Loucy (cell line): ENCODE data around the gene LILRB3.
"Not testable (repeated sequence)": the region's sequence is repeated elsewhere in the genome, so short reads cannot be mapped to it uniquely, and the experiment has no call there.

ENCODE experiments used
- H2AFZ ChIP-seq: fragments of 200-600 bp; sonication (generic); 2 replicates; pipeline ENCODE4 v1.6.0; 2016; ENCODE audit warnings: antibody characterized with exemption, mild to moderate bottlenecking, low read length, moderate library complexity
- H3F3A ChIP-seq: fragments of 200-600 bp; 2 replicates; pipeline ENCODE4 v1.6.0; 2016; ENCODE audit warnings: antibody characterized with exemption, low read depth, mild to moderate bottlenecking
- H3K27me3 ChIP-seq: fragments of 200-600 bp; sonication (generic); 2 replicates; pipeline ENCODE4 v1.6.1; 2014; ENCODE audit warnings: low read length, mild to moderate bottlenecking; ENCODE audit not compliant: insufficient read depth, poor library complexity, severe bottlenecking
- H3K36me3 ChIP-seq: fragments of 200-600 bp; sonication (generic); 2 replicates; pipeline ENCODE4 v1.6.1; 2016; ENCODE audit warnings: low read length; ENCODE audit not compliant: insufficient read depth
- H3K4me1 ChIP-seq: fragments of 200-600 bp; sonication (generic); 2 replicates; pipeline ENCODE4 v1.5.1; 2014; ENCODE audit warnings: low read length, mild to moderate bottlenecking; ENCODE audit not compliant: insufficient read depth, poor library complexity, severe bottlenecking
- H3K4me2 ChIP-seq: fragments of 200-600 bp; sonication (generic); 2 replicates; pipeline ENCODE4 v1.6.0; 2014; ENCODE audit warnings: antibody characterized with exemption, low read length, low read depth, mild to moderate bottlenecking; ENCODE audit not compliant: poor library complexity, severe bottlenecking
- H3K4me3 ChIP-seq: fragments of 200-600 bp; sonication (generic); 2 replicates; pipeline ENCODE4 v1.5.1; 2014; ENCODE audit warnings: low read length, mild to moderate bottlenecking, mixed read lengths; ENCODE audit not compliant: poor library complexity, severe bottlenecking
- H3K79me2 ChIP-seq: fragments of 200-600 bp; sonication (generic); 2 replicates; pipeline ENCODE4 v1.6.1; 2014; ENCODE audit warnings: low read length; ENCODE audit not compliant: insufficient read depth
- H3K9ac ChIP-seq: fragments of 200-600 bp; sonication (generic); 2 replicates; pipeline ENCODE4 v1.6.0; 2014; ENCODE audit warnings: mild to moderate bottlenecking, low read depth, low read length, moderate library complexity; ENCODE audit not compliant: poor library complexity, severe bottlenecking
- H3K9me2 ChIP-seq: fragments of 200-600 bp; sonication (generic); replicated peaks from 2 replicates; pipeline ENCODE4 v1.6.1; 2016; ENCODE audit warnings: low read depth, low read length, mixed read lengths
- H3K9me3 ChIP-seq: fragments of 200-600 bp; sonication (generic); 2 replicates; pipeline ENCODE4 v1.6.1; 2014; ENCODE audit warnings: mild to moderate bottlenecking, antibody characterized with exemption, low read length, low read depth; ENCODE audit not compliant: insufficient read depth
- H4K20me1 ChIP-seq: fragments of 200-600 bp; sonication (generic); 2 replicates; pipeline ENCODE4 v1.6.0; 2014; ENCODE audit warnings: antibody characterized with exemption, low read length, mild to moderate bottlenecking; ENCODE audit not compliant: insufficient read depth, poor library complexity, severe bottlenecking
- CTCF ChIP-seq: fragments of 200-600 bp; sonication (generic); conservative IDR thresholded peaks from 2 replicates; pipeline ENCODE4 v1.5.1; 2014; ENCODE audit warnings: mild to moderate bottlenecking, antibody characterized with exemption, low read length
- EZH2phosphoT487 ChIP-seq: fragments of 200-600 bp; IDR thresholded peaks from 2 replicates; pipeline ENCODE4 v1.6.1; 2018; ENCODE audit warnings: antibody characterized with exemption, mild to moderate bottlenecking, moderate library complexity, borderline replicate concordance

The LILRB3 gene

GRCh38 chr19:54197121-54197520 is 25.7 kb downstream of the LILRB3 start:
- peaks cover 15% of the 10 kb centered on the region for H3K4me1 ChIP-seq
- H3K9ac ChIP-seq: no peak overlapping the region
- TF ChIP-seq CTCF (no peak), EZH2phosphoT487 (no peak)
- no peaks in the 10 kb centered on the region for H3K9me2 ChIP-seq
- H3K4me2 ChIP-seq: no peak overlapping the region
- H3K4me3 ChIP-seq: no peak overlapping the region
- H3K27me3 ChIP-seq: no peaks in the 10 kb centered on the region
- no peaks in the 10 kb centered on the region; the same call in 1 of the 2 replicates for H3F3A ChIP-seq
- H3K36me3 ChIP-seq: peaks cover 18% of the 10 kb centered on the region; the same call in 1 of the 2 replicates
- H3K9me3 ChIP-seq: no peaks in the 10 kb centered on the region
- peaks cover 17% of the 10 kb centered on the region for H4K20me1 ChIP-seq
- peaks cover 30% of the 10 kb centered on the region for H3K79me2 ChIP-seq
- no peak overlapping the region for H2AFZ ChIP-seq

GRCh38 chr19:54196536-54196935 is 26.3 kb downstream of the LILRB3 start:
- Histone ChIP-seq H3K4me2 (no peak overlapping the region), H3K9me2 (no peaks in the 10 kb centered on the region), H3K36me3 (peaks cover 12% of the 10 kb centered on the region; the same call in 1 of the 2 replicates), H3F3A (no peaks in the 10 kb centered on the region; the same call in 1 of the 2 replicates), H3K79me2 (peaks cover 29% of the 10 kb centered on the region), H3K27me3 (no peaks in the 10 kb centered on the region), H3K4me1 (peaks cover 15% of the 10 kb centered on the region), H3K9me3 (no peaks in the 10 kb centered on the region), H3K9ac (no peak overlapping the region), H4K20me1 (peaks cover 17% of the 10 kb centered on the region), H3K4me3 (no peak overlapping the region), H2AFZ (no peak overlapping the region)
- TF ChIP-seq EZH2phosphoT487: no peak
- no peak for TF ChIP-seq CTCF

- H3K9me3 ChIP-seq, H3K4me2 ChIP-seq, H3K36me3 ChIP-seq, H2AFZ ChIP-seq, H3K4me3 ChIP-seq, H3K27me3 ChIP-seq, H3K9me2 ChIP-seq, H3K9ac ChIP-seq, H3F3A ChIP-seq: not testable (repeated sequence)
- Histone ChIP-seq H3K79me2 (peaks cover 21% of the 10 kb centered on the region), H4K20me1 (peaks cover 15% of the 10 kb centered on the region), H3K4me1 (peaks cover 13% of the 10 kb centered on the region)
Measured at GRCh38 chr19:54194463-54194862, 28.3 kb downstream of the LILRB3 start.

- Histone ChIP-seq H3K27me3 (no peaks in the 10 kb centered on the region), H3K36me3 (peaks cover 10% of the 10 kb centered on the region; the same call in 1 of the 2 replicates), H4K20me1 (peaks cover 21% of the 10 kb centered on the region), H3K4me2 (no peak overlapping the region), H3K4me1 (peaks cover 13% of the 10 kb centered on the region), H3K9me3 (no peaks in the 10 kb centered on the region), H3K79me2 (peaks cover 28% of the 10 kb centered on the region), H3K9ac (no peak overlapping the region), H3K9me2 (no peaks in the 10 kb centered on the region), H2AFZ (no peak overlapping the region), H3K4me3 (no peak overlapping the region), H3F3A (no peaks in the 10 kb centered on the region)
- TF ChIP-seq EZH2phosphoT487 (no peak), CTCF (no peak)
Measured at GRCh38 chr19:54193011-54193410, 29.8 kb downstream of the LILRB3 start.
